ENCODE data around the gene BCL3. TPM values are rescaled to one million over a fixed set of nuclear protein-coding genes. Genes with fewer than 3 reads are reported as not detected.
"Not testable (repeated sequence)": the region's sequence is repeated elsewhere in the genome, so short reads cannot be mapped to it uniquely, and the experiment has no call there.

Gene BCL3, protein sequence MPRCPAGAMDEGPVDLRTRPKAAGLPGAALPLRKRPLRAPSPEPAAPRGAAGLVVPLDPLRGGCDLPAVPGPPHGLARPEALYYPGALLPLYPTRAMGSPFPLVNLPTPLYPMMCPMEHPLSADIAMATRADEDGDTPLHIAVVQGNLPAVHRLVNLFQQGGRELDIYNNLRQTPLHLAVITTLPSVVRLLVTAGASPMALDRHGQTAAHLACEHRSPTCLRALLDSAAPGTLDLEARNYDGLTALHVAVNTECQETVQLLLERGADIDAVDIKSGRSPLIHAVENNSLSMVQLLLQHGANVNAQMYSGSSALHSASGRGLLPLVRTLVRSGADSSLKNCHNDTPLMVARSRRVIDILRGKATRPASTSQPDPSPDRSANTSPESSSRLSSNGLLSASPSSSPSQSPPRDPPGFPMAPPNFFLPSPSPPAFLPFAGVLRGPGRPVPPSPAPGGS
- 100 to 1,000 TPM in 1 of 3 donors, 10 to 100 TPM in 2; 33.4 to 150 (median 97.6) TPM for polyA plus RNA-seq

DNA sequence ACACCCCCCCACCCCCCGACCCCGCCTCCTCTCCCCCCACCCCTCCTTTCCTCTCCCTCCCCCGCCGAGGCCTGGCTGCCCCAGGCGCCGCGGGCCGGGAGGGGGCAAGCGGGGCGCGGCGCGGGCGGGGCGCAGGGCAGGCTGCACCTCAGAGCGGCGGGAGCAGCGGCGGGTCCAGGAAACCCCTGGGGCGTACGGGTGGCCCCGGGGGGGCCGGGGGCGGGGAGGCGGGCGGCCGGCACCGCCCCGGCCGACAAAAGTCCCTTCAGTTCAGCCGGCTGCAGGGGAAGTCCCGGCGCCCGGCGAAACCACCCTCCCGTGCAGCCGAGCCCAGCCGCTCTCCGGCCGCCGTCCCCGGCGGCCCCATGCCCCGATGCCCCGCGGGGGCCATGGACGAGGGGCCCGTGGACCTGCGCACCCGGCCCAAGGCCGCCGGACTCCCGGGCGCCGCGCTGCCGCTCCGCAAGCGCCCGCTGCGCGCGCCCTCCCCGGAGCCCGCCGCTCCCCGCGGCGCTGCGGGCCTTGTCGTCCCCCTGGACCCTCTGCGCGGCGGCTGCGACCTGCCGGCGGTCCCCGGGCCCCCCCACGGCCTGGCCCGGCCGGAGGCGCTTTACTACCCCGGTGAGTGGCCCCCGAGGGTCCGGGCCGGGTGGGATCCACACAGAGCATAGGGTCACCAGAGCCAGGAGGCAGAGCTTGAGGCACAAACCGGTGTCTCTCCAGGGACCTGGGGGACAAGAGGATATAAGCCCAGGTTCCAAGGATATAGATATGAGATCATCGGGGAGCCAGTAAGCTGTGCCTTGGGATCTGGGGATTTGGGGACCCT, at the start of gene BCL3:
Gene BCL3 (plus strand): TSS at position 283 of the 829 bp plus-strand sequence. CDS start 83 bp downstream, at position 366.
- peak within 1 kb of the TSS; percentile 96 for H3K27ac ChIP-seq (ENCODE audit: low read depth, low read length)
- WGBS, 3 donors, result 0 to 1% (median 0%) methylated on average over 37 to 85 of the region's 88 CpGs

DNA sequence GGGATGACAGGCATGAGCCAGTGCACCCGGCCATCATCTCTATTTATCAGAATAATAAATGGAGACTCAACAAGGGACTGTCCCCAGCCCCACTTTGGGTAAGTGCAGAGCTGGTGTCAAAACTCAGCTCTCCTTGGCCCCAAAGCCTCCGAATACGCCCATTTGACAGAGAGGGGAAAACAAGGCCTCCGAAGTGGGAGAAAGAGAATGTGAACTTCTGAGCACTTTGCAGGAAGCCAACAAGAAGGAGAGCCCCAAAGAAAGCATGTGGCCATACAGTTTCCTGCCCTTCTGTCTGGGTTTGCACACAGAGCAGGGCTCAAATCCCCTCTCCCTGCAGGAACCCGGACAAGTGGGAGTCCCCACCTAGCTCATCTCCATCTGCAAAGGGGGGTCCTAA, 48.0 kb upstream of the BCL3 start:
- no peak overlapping the region for H3K27ac ChIP-seq (ENCODE audit: low read depth, low read length)
- 88 to 95% (median 93%) methylated on average over 5 of the region's 5 CpGs for WGBS, 3 donors

DNA sequence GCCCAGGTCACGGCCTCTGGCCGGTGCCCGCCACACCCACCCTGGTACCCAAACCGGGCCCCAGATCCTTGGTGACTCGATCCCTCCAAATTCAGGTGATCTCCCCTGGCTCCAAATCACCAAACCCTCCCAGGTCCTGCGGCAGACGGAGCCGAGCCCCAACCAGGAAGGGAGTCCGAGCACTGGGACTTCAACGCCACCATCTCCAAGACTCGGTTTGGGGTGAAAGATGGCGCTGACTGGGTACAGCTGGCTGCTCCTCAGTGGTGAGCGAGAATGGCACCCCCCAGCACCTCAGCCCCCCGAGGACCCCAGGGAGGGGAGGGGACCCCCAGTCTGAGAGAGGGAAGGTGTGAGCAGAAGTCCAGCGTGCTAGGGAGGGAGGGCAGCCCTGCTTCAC, 47.3 kb upstream of the BCL3 start:
- H3K27ac ChIP-seq (ENCODE audit: low read depth, low read length), result no peak overlapping the region
- 85 to 93% (median 86%) methylated on average over 14 to 15 of the region's 15 CpGs for WGBS, 3 donors

DNA sequence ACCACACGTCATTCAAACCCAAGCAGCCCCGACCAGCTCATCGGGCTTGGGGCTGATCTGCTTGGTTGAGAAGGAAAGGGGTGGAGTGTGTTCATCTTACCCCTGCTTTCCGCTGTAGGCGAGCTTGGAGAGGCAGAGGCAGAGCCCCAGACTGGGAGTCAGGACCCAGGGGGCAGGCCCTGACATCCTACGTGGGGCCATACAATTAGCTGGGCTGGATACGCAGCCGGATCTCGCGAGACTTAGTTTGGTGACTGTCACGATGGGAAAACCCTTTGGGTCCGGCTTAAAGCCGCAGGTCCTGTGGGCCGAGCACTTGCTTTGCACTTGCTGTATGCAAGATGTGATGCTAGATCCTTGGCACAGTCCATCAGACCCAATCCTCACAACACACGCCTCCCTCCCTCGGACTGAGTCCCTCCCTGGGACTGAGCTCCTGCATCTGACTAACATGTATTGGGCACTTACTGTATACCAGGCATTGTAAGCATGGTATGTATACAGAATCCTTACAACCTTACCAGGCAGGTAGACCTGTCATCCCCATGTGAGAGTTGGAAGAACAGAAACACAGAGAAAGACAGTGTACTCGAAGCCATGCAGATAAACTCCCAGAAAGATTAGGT, 45.8 kb upstream of the BCL3 start:
- no peak overlapping the region for H3K27ac ChIP-seq (ENCODE audit: low read depth, low read length)
- 86 to 88% (median 87%) methylated on average over 17 of the region's 17 CpGs for WGBS, 3 donors

DNA sequence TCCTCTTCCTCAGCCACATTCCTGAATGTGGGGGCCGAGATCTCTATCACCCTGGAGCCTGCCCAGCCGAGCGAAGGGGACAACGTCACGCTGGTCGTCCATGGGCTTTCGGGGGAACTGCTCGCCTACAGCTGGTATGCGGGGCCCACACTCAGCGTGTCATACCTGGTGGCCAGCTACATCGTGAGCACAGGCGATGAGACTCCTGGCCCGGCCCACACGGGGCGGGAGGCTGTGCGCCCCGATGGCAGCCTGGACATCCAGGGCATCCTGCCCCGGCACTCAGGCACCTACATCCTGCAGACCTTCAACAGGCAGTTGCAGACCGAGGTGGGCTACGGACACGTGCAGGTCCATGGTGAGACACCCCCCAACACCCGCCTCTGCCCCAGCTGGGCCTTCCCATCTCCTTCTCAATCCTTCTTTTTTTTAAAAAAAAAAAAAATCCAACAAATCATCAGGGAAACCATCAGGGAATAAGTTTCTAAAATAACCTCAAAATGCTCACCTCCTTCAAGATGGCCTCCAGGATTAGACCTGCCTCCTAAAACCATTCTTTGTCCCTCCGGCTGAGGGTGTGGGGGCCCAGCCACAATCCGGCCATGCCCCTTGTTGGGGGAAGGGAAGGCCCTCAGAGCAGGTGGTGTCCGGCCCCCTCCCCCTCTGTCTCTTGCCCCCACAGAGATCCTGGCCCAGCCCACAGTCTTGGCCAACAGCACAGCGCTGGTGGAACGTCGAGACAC, 45.0 kb upstream of the BCL3 start:
- H3K27ac ChIP-seq (ENCODE audit: low read depth, low read length), result no peak overlapping the region
- 89 to 93% (median 90%) methylated on average over 28 of the region's 28 CpGs for WGBS, 3 donors

DNA sequence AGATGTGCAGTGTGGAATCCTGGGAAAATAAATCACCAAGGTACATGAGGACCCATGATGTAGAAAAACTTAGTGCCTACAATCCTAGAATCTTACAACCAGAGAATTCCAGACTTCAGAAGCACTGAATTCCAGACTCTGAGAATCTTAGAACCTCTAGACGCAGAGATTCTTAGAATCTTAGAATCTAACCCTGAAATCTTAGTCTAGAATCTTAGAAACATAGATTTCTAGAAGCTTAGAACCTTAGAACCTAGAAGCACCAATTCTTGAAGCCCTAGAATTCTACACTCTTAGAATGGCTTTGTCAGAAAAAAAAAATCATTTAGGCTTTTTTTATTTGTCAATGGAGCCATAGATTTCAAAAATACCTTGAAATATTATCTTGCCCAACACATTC, 43.5 kb upstream of the BCL3 start:
- H3K27ac ChIP-seq (ENCODE audit: low read depth, low read length), result no peak overlapping the region
- WGBS, 3 donors, result 86 to 93% (median 93%) methylated on average over 1 of the region's 1 CpG

DNA sequence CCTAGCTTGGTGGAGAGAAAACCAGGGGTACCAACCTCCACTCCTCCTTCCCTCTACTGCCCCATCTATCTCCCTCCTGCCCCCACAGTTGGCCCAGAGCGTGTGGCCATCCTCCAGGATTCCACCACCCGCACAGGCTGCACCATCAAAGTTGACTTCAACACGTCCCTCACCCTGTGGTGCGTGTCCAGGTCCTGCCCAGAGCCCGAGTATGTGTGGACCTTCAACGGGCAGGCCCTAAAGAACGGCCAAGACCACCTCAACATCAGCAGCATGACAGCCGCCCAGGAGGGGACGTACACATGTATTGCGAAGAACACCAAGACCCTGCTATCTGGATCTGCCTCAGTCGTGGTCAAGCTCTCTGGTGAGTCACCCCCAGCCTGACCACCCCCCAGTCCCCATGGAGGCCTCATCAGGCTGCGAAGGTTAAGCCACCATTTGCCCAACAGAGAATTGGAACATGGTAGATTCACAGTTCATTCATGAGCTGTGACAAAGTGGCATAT, 43.0 kb upstream of the BCL3 start:
- H3K27ac ChIP-seq (ENCODE audit: low read depth, low read length), result no peak overlapping the region
- WGBS, 3 donors, result 94 to 95% (median 94%) methylated on average over 12 of the region's 12 CpGs

DNA sequence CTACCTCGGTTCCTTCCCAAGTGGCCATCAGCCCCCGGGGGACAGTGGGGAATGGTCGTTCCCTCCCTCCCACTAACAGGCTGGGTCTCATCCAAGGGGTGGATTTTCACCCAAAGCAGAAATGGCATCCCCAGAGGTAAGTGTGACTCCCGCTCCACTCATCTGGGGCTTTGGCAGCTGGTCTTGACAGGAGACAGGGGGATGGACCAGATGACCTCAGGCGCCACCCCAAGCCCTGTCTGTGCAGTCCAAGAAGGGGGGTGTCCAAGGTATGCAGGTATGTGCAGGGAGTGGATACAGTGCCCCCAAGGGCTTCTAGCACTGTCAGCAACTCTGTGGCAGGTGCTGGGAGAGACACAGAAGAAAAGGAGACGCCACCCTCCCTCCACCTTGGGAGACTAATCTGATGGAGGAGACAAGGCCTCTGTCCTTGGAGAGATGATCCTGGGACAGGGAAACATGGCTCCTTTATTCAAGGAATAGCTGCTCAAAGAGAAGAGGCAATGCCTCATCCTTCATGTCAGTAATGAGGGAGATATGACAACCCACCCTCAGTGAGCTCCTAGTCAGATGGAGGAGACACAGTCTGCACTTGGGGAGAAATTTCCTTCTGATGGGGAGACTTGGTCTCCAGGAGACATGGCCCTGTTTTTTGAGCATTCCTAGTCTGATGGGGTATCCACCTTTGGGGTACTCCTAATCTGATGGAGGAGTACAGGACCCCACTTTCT, 41.8 kb upstream of the BCL3 start:
- H3K27ac ChIP-seq (ENCODE audit: low read depth, low read length), result no peak overlapping the region
- WGBS, 3 donors, result 86 to 92% (median 88%) methylated on average over 6 of the region's 6 CpGs

DNA sequence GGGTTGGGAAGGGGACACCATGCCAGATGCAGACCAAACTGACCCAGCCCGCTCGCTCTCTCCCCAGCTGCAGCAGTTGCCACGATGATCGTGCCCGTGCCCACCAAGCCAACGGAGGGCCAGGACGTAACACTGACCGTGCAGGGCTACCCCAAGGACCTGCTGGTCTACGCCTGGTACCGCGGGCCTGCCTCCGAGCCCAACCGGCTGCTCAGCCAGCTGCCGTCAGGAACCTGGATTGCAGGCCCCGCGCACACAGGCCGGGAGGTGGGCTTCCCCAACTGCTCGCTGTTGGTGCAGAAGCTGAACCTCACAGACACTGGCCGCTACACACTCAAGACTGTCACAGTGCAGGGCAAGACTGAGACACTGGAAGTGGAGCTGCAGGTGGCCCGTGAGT, 40.7 kb upstream of the BCL3 start:
- no peak overlapping the region for H3K27ac ChIP-seq (ENCODE audit: low read depth, low read length)
- WGBS, 3 donors, result 93 to 97% (median 95%) methylated on average over 19 to 20 of the region's 20 CpGs

DNA sequence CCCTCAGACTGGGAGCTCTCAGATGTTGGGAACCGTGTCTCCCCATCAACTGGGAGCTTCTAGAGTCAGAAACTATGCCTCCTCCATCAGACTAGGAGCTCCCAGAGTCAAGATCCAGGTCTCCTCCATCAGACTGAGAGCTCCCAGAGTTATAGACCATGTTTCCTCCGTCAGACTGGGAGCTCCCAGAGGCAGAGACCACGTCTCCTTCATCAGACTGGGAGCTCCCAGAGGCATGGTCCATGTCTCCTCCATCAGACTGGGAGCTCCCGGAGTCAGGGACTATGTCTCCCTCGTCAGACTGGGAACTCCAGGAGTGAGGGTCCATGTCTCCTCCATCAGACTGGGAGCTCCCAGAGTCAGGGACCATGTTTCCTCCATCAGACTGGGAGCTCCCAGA, 39.6 kb upstream of the BCL3 start:
- H3K27ac ChIP-seq (ENCODE audit: low read depth, low read length), result no peak overlapping the region
- WGBS, 3 donors, result 78 to 89% (median 80%) methylated on average over 5 of the region's 5 CpGs

DNA sequence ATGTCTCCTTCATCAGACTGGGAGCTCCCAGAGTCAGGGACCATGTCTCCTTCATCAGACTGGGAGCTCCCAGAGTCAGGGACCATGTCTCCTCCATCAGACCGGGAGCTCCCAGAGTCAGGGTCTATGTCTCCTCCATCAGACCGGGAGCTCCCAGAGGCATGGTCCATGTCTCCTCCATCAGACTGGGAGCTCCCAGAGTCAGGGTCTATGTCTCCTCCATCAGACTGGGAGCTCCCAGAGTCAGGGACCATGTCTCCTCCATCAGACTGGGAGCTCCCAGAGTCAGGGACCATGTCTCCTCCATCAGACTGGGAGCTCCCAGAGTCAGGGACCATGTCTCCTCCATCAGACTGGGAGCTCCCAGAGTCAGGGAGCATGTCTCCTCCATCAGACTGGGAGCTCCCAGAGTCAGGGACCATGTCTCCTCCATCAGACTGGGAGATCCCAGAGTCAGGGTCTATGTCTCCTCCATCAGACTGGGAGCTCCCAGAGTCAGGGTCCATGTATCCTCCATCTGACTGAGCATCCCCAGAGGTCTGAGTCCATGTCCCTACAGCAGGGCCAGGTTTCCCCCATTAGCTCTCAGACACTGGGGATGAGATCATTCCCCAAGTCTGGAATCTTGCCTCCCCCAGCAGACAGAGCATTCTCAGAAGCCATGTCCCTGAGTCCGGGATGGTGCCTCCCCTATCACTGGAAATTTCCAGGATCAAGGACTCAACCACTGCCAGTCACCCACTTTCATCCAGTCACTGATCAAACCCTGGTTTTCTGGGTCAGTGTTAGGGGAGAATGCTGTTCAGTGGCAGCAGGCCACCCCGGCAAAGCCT, 38.9 kb upstream of the BCL3 start:
- H3K27ac ChIP-seq (ENCODE audit: low read depth, low read length), result not testable (repeated sequence)
- 81 to 89% (median 84%) methylated on average over 3 to 4 of the region's 4 CpGs for WGBS, 3 donors

DNA sequence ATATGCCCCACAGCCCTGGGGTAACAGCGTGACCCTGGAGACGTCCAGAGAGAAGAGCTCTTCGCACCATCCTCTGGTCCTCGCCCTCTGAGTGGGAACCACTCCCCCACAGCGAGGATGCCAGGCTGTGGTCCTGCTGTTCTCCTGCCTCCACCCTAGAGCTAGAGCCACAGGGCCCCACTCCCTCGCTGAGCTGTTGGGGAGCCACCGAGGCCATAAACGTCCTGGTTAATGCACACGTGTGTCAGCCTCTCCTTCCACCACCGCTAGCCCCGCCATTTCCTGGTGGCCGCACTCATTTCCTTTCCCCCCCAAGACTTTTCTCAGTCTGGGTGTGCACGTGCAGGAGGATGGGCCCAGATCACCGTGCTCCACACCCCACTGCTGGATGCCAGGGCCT, 38.0 kb upstream of the BCL3 start:
- WGBS, 3 donors, result 58 to 82% (median 59%) methylated on average over 14 of the region's 14 CpGs
- no peak overlapping the region for H3K27ac ChIP-seq (ENCODE audit: low read depth, low read length)

DNA sequence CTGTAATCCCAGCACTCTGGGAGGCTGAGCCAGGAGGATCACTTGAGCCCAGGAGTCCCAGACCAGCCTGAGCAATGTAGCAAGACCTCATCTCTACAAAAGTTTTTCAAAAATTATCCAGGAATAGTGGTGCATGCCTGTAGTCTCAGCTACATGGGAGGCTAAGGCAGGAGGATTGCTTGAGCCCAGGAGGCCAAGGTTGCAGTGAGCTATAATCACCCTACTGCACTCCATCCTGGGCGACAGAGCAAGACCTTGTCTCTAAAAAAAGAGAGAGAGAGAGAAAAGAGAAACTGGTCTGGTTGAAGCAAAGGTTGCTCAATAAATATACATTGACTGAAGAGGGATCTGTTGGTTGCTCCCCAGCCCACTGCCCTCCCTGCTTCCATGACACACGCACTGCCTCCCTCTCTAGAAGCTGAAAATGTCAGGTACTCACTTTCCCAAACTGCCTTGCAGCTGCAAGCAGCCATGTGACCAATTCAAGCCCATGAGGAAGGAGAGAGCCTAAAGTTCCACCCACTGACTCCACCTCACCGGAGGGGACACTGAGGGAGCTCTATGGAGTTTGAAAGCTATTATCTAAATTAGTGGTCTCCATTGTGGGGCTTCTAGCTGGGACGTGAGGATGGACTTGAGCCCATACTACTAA, 35.5 kb upstream of the BCL3 start:
- H3K27ac ChIP-seq (ENCODE audit: low read depth, low read length), result no peak overlapping the region
- 43 to 73% (median 56%) methylated on average over 4 of the region's 4 CpGs for WGBS, 3 donors

DNA sequence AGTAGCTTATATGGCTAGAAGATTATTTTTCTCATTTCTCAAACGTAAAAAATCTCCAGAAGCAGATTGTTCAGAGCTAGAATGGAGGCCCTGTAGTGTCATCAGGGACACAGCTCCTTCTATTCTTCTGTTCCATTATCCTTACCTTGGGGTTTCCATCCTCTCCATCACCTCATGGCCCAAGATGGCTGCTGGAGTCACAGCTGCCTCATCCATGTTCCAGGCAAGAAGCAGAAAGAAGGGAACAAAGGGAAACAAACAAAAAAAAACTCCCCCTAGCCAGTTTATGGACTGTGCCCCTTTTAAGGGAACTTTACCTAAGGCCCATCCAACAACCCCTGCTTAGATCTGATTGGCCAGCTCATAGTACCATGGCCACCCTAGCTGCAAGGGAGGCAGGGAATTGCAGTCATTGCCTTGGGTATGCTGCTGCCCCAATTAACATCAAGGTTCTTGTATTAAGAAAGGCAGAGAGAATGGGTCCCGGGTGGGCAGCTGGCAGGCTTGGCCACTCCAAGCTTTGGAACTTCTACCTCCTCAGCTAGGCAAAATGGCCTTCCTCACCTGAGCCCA, 33.8 kb upstream of the BCL3 start:
- H3K27ac ChIP-seq (ENCODE audit: low read depth, low read length), result no peak overlapping the region
- 47 to 50% (median 47%) methylated on average over 2 of the region's 2 CpGs for WGBS, 3 donors

DNA sequence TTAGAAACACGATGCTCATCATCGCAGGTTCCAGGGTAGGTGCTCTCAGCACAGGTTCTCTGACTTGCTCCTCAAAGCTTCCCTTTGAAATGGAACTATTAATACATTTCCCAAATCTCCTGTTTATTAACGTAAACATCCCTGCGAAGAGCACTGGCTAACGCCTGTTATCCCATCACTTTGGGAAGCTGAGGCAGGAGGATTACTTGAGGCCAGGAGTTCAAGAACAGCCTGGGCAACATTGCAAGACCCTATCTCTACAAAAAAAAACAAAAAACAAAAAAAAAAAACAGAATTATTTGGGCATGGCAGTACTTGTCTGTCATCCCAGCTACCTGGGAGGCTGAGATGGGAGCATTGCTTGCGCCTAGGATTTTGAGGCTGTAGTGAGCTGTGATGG, 30.9 kb upstream of the BCL3 start:
- no peak overlapping the region for H3K27ac ChIP-seq (ENCODE audit: low read depth, low read length)
- 75 to 94% (median 90%) methylated on average over 6 of the region's 6 CpGs for WGBS, 3 donors
